Vagina (tissue), 2 donors: ENCODE results near the gene CTBP2.

Experiments
- CTCF ChIP-seq, 3 experiments: fragments of 450-650 bp in 2 of 3; fragments of 200-600 bp in 1 of 3; sonication (generic) in 1 of 3; IDR thresholded peaks; one replicate each; pipeline ENCODE4 v1.5.1; 2017 to 2019; ENCODE audit warnings: antibody characterized with exemption in 3 of 3, mild to moderate bottlenecking in 2 of 3, moderate library complexity in 2 of 3
- POLR2A ChIP-seq, 2 donors: fragments of 450-650 bp; IDR thresholded peaks; one replicate each; pipeline ENCODE4 v1.6.1; 2017; ENCODE audit warnings: antibody characterized with exemption in 2 of 2, mild to moderate bottlenecking in 2 of 2, moderate library complexity in 2 of 2
- POLR2AphosphoS5 ChIP-seq, 2 donors: sonication (generic); formaldehyde crosslinking; IDR thresholded peaks; one replicate each; pipeline ENCODE4 v1.9.0; 2017; ENCODE audit warnings: antibody characterized with exemption in 2 of 2, mild to moderate bottlenecking in 2 of 2, low read depth in 1 of 2; ENCODE audit not compliant: insufficient read depth in 1 of 2

GRCh38 chr10:125060026-125060425 lies 100.3 kb downstream of the CTBP2 start:
- TF ChIP-seq CTCF (IDR thresholded peaks at IDR 0.05) (no peak), POLR2A (IDR thresholded peaks at IDR 0.05) (no peak), POLR2AphosphoS5 (IDR thresholded peaks at IDR 0.05; ENCODE audit: insufficient read depth in 1 of 2, low read depth in 1 of 2) (no peak)
